HS-5 (cell line): Measurements from ENCODE around the gene PLIN1.

Experiments
- DNase-seq: peaks from one replicate; pipeline ENCODE4 v3.0.0-alpha.2; 2012; ENCODE audit warnings: low read depth

PLIN1 gene

GRCh38 chr15:89672221-89673164, 6.7 kb downstream of the PLIN1 start:
- no peak for DNase-seq

- no peak for DNase-seq
Measured at GRCh38 chr15:89671687-89672086, 7.5 kb downstream of the PLIN1 start.

- no peak for DNase-seq
Measured at GRCh38 chr15:89670971-89671560, 8.1 kb downstream of the PLIN1 start.

GRCh38 chr15:89669941-89670340, 9.2 kb downstream of the PLIN1 start:
- DNase-seq, result no peak

- no peak for DNase-seq
Measured at GRCh38 chr15:89669309-89669865, 9.8 kb downstream of the PLIN1 start.

GRCh38 chr15:89668171-89668570, 11.0 kb downstream of the PLIN1 start:
- DNase-seq, result no peak

- no peak for DNase-seq
Measured at GRCh38 chr15:89667706-89667960, 11.5 kb downstream of the PLIN1 start.

GRCh38 chr15:89666858-89667705, 12.1 kb downstream of the PLIN1 start:
- DNase-seq, result no peak

GRCh38 chr15:89666184-89666857, 12.8 kb downstream of the PLIN1 start:
- no peak for DNase-seq

GRCh38 chr15:89665449-89666181, 13.6 kb downstream of the PLIN1 start:
- no peak for DNase-seq

- no peak for DNase-seq
Measured at GRCh38 chr15:89664441-89665350, 14.5 kb downstream of the PLIN1 start.

GRCh38 chr15:89662893-89663626, 16.1 kb downstream of the PLIN1 start:
- peak; percentile 75 for DNase-seq

- no peak for DNase-seq
Measured at GRCh38 chr15:89660556-89660955, 18.6 kb downstream of the PLIN1 start.

GRCh38 chr15:89659295-89659694, 19.9 kb downstream of the PLIN1 start:
- no peak for DNase-seq

- DNase-seq, result no peak
Measured at GRCh38 chr15:89657686-89658200, 21.4 kb downstream of the PLIN1 start.

GRCh38 chr15:89656116-89656815, 22.9 kb downstream of the PLIN1 start:
- DNase-seq, result peak; percentile 56

- DNase-seq, result no peak
Measured at GRCh38 chr15:89654847-89655805, 24.0 kb downstream of the PLIN1 start, which contains the start of gene KIF7. Gene KIF7 (minus strand): TSS chr15:89655467. CDS start chr15:89652930, 2,537 bp downstream.
